Measurements from ENCODE around the gene SAMD3.
"Not testable (repeated sequence)": the region's sequence is repeated elsewhere in the genome, so short reads cannot be mapped to it uniquely, and the experiment has no call there.

SAMD3 gene

DNA sequence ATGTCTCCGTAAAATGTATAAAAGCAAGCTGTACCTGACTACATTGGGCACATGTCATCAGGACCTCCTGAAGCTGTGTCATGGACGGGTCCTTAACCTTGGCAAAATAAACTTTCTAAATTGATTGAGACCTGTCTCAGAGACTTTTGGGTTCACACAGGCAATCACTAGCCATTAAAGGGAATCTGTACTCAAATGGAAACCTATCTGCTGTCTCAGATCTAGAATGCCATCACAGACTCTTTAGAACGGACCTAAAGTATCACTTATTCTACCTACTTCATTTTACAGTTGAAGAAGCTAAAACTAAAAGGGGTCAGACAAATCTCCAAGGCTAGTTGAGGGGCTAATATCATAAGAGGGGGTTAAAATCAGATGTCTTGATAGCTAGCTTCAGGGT, 11.1 kb downstream of the SAMD3 start:
- DNase-seq (ENCODE audit: low read depth): no peak

DNA sequence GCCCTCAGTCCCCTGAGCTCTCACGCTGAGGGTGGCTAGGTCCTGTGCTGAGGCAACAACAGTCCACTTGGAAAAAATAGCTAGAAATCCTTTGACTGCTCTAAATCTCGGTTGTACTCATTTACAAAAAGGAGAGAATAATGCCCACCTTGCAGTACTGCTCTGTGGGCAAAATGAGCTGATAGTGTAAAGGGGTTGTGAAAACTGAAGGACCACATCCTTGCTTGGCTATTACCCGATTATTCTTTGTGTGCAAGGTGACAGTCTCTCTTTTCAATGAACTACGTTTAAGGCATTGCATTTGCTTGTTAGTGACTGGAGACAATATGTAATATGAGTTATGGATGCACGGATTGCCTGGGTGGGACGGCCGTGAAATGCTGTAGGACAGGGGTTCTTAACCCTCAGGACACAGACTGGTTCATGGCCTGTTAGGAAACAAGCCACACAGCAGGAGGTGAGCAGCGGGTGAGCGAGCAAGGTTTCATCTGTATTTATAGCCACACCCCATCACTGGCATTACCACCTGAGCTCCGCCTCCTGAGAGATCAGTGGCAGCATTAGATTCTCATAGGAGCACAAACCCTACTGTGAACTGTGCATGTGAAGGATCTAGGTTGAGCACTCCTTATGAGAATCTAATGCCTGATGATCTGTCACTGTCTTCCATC, 14.6 kb downstream of the SAMD3 start:
- no peak for DNase-seq (ENCODE audit: low read depth)

DNA sequence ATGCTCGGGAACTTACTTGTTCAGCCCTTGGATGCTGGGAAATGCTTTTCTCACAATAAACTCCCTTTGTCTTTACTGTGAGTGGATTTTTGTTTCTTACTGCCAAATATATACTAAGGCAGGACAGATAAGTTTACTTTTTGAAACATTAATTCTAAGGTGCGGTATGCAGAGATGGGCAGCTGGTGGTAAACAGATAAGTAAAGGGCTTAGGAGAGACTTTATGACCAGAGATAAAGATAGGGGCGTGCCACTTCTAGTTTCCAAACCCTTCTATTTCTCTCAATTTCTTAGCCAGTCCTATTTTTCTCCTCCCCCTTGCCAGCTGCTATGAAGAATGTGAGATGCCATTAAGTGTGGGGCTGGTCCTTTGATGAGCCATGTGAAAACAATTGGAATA, 16.3 kb downstream of the SAMD3 start:
- peak; percentile 38 for DNase-seq (ENCODE audit: low read depth)

DNA sequence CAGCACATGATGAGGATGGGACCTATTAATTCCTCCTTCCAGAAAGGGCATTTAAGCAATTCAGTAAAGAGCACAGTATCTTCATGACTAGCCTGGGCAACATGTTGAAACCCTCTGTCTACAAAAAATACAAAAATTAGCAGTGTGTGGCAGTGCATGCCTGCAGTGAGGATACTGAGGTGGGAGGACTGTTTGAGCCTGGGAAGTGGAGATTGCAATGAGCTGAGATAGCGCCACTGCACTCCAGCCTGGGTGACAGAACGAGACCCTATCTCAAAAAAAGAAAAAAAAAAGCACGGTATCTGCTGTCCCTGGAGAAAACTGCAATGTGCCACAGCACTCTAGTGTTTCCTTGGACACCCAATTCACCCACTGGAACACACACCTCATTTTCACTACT, 18.4 kb downstream of the SAMD3 start:
- DNase-seq (ENCODE audit: low read depth): no peak

DNA sequence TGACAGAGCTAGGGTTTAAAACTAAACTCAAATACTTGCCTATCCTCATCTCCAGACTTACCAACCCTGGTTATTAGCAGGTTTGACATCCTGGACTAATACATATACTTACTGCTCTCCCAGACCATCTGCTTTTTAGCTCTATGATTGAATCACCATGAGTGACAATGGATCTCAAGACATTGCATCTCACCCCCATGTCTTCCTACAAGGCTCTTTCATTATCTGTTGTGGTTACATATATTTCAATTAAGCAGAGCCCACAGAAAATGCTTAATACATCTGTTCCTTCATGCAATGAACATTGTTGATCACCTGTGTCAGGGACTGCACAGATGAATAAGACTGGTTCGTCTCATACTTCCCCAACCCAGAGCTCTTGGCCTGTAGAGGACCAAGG, 19.4 kb downstream of the SAMD3 start:
- no peak for DNase-seq (ENCODE audit: low read depth)

DNA sequence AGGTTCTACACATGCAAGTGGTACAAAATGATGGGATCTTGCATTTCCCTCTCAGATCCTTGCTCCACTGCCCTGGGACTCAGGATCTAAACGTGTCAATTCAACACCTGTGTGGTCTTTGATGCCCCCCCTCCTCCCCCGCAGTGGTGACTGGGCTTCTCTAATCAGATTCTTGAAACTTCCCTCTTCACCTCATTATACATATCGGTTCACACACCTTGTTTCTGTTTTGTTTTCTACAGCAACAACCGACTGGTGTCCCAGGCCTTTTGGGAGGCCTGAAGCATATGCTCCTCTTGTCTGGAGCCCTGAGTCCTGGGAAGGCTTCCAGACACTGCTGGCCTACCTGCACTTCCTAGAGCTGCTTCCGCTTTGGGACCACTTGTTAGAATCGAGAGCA, 20.0 kb downstream of the SAMD3 start:
- DNase-seq (ENCODE audit: low read depth): no peak

DNA sequence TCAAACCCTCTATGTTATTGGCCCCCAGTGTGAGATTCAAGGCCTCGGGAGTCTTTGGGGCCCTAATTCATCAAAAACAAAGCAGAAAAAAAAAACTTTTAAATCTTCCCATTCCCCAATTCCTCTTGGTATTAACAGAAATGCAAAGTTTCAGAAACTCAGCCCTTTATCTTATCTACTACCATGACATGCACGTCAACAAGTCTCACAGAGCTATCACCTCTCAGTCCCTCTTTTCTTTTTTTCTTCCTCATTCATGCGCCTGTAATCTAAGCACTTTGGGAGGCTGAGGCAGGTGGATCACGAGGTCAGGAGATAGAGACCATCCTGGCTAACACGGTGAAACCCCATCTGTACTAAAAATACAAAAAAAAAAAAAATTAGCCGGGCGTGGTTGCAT, 22.7 kb downstream of the SAMD3 start:
- no peak for DNase-seq (ENCODE audit: low read depth)

DNA sequence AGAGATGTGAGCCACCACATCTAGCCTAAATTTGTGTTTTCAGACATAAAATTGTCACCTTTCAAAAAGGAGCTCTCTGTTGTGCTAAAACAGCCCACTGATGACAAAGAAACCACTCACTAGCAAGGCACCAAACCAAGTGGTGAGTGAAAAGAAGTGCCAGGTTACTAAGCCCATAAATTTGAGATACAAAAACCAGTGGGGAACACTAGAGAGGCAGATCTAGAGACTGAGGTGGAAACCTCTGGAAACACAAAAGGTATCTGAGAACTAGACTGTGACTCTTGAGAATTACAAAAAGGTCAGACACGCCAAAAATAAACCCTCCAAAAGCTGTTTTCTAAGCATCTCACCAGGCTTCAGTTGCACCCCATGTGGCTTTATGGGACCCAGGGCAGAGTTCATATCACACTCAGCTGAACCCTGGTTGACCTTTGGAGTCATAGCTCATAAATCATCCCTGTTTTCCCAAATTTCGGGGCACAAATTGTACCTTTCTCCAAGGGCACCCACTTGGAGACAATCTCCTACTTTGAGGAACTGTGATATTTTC, 24.2 kb downstream of the SAMD3 start:
- DNase-seq (ENCODE audit: low read depth): no peak

DNA sequence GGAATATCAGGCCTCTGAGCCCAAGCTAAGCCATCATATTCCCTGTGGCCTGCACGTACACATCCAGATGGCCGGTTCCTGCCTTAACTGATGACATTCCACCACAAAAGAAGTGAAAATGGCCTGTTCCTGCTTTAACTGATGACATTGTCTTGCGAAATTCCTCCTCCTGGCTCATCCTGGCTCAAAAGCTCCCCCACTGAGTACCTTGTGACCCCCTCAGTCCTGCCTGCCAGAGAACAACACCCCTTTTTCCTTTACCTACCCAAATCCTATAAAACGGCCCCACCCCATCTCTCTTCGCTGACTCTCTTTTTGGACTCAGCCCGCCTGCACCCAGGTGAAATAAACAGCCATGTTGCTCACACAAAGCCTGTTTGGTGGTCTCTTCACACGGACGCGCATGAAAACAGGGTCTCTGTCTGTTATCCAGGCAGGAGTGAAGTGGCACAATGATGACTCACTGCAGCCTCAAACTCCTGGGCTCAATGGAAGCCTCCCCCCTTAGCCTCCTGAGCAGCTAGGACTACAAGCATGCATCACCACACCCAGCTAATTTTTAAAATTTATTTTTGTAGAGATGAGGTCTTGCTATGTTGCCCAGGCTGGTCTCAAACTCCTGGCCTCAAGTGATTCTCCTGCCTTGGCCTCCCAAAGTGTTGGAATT, 24.8 kb downstream of the SAMD3 start:
- DNase-seq (ENCODE audit: low read depth): not testable (repeated sequence)

DNA sequence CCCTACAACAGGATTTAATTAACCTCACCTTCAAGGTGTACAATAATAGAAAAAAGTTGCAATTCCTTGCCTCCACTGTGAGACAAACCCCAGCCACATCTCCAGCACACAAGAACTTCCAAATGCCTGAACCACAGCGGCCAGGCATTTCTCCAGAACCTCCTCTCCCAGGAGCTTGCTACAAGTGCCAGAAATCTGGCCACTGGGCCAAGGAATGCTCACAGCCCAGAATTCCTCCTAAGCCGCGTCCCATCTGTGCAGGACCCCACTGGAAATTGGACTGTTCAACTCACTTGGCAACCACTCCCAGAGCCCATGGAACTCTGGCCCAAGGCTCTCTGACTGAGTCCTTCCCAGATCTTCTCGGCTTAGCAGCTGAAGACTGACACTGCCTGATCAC, 28.3 kb downstream of the SAMD3 start:
- DNase-seq (ENCODE audit: low read depth): not testable (repeated sequence)

DNA sequence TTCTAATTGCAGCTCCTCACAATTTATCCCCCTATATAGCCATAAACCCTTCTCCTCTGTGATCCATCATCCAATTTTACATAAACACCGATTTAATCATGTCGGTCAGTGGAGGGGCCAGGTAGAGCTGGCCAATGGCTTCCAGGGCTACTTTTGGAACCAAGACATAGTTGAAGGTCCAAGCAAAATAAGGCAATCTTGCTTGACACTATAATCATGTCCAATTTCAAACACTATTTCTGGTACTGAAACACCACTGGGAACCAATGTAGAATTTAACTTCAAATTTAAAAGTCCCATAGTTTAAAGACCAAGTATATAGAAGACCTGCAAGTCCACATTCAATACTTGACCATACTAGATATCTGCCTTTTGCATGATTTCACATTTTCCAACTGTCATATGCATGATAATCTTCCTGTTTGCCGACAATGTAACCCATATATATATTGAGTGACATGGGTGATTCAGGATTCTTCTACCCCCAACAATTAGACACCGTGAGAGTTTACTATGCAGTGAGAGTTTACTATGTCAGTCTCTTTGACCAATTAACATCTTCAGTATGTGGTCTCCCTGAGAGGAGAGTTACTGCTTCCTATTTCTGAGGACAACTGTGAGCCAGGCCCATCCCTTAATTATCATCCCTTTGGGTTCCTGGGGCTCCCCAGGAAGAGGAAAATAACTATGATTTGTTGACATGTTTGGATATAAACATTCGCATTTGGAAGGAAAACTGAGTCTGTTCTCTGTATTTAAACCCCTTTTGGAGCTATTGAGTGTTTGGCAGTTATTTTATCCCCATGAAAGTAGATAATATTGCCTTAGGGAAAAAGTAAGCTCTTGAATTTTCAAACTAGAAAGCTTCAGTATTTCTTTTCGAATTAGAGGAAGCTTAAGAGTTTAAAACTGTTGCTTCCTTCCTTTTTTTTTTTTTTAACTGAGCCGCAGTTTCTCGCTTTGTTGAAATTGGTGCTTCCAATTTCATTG, 31.8 kb downstream of the SAMD3 start:
- no peak for DNase-seq (ENCODE audit: low read depth)

DNA sequence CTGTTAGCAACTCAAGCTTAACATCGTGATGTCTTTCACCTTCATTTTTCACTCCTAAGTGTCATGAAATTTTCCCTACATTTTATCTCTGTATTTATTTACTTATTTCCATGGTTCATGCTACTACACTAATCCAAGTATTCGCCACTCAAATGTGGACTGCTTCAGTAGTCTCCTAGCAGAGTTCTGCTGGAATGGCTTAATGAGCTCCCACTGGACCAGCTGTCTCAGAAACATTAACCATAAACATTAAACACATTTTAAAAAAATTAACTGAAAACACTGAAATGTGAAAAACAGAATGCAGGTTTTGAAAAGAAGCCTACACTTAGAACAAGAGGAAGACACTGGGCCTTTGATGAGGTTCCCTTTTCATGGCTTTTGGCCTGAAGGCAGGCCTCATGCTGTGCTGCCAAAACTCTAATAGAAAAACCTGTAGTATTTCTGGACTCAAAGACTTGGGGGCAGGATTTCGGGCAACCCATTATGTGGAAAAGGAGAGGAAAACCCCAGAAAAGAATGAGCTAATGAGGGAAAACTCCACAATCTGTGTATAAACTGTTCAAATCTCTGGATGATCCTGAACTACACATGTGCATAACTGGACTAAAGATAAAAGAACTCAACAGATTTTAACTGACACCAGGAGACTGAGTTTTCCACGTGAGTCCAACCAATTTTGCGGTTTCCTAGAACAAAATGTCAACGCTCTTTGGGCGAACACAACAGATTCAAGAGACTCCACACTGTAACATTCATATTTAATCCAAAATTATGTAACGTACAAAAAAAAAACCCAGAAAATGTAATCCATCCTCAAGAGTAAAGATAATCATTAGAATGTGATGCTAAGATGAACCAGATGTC, 33.0 kb downstream of the SAMD3 start:
- no peak for DNase-seq (ENCODE audit: low read depth)

DNA sequence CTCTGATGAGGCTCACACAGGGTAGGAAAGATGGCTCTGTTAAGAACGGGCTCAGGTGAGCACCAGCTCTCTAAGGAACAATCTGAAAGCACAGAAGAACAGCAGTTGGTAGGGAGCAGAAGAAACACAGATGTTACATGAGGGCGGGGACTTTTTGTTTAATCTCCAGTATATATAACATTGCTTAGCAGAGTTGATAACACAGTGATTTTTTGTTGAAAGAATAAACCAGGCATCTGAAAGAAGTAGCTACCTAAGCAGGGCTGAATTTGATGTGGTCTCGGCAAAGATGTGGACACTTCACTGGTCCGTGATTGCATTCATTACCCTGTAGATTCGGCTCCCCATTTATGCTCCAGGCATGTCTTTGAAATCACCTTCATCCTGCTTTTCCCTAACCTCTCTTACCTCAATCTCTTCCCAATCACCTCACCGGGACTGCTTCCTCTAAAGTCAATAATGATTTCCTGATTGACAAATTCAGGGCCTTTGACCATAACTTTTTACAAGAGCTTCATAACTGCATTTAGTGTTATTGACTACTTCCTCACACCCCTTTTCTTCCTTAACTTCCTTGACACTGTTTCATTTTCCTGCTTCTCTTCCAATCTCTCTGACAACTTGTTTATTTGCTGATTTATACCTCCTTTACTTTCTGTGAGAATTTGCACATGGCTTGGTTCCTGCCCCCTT, 34.4 kb downstream of the SAMD3 start:
- no peak for DNase-seq (ENCODE audit: low read depth)

DNA sequence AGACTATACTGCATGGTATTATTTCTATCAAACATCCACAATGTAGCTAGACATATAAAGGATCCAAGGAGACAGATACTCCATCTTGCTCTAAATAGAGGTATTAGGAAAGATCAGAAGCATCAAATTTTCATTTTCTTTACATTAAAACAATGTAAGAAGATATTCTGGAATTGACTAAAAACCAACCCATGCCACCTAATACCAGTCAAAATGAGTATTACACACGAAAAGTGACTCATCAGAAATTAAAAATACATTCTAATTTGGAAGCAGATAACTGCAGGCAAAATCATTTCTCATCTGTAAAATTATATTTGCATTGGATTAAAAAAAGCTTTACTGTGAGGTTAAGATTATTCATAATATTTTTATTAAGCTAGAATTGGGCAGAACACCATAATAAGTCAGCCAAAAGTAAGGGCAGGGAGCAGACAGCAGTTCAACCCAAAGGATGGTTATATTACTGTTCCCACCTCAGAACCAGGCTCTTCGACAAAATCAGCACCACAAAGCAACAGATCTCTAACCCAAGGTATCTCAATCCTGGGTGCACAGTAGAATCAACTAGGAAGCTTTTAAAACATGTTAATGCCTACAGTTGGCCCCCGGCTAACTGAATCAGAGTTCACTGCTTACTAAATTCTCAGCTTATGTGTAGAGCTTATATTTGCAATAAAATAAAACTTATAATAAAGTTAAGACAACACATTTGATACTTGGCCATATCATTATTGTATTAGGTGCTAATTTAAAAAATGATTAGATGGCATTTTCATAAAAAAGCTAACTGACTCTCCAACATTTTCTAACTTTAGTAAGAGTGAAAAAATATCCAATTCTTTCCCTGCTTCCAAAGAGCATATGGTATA, 35.2 kb downstream of the SAMD3 start:
- DNase-seq (ENCODE audit: low read depth): no peak

DNA sequence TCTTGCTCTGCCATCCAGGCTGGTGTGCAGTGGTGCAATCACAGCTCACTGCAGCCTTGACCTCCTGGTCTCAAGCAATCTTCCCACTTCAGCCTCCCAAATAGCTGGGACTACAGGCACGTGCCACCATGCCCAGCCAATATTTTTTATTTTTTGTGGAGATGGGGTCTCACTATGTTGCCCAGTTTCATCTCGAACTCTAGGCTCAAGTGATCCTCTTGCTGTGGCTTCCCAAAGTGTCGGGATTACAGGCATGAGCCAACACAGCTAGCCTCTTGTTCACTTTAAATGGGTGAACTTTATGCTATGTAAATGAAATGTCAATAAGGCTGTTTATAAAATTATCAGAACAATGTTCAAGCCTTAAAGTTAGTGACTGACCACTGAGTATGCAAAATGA, 37.1 kb downstream of the SAMD3 start:
- no peak for DNase-seq (ENCODE audit: low read depth)

DNA sequence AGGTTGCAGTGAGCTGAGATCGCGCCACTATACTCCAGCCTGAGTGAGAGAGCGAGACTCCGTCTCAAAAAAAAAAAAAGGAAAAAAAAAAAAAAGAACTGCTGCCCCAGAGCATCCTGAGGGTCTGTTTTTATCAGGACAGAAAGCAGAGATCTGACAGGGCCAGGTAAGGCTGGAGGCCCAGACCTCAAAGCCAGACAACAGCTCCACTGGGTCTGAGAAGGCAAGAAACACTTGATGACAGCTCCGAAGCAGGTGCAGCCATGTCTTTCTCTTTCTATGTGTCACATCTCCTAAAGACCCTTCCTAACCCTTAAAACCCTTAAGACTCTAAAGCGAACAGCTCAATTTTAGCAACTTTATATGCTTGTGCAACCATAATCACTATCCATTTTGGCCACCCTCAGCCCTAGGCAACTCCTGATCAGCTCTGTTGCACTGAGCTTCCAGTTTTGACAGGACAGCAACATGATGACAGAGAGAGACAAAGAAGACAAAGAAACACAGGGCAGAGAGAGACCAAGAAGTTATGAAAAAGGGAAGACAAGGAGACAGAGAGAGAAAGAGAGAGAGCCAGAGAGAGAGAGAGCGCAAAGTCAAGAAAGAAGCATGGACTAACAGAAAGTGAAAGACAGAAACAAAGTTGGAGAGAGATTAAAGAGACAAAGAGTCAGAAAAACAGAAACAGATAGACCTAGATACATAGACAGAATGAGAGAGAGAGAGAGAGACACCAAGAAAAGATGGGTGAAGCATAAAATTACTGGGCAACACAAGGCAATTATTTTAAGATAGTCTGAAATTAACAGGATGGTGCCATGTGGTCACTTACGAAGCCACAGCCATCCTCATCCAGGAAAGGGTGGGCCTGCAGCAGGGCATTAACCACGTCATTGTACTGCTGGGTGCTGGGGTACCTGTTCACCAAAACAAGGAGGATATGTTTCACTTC, 39.2 kb downstream of the SAMD3 start:
- DNase-seq (ENCODE audit: low read depth): no peak

DNA sequence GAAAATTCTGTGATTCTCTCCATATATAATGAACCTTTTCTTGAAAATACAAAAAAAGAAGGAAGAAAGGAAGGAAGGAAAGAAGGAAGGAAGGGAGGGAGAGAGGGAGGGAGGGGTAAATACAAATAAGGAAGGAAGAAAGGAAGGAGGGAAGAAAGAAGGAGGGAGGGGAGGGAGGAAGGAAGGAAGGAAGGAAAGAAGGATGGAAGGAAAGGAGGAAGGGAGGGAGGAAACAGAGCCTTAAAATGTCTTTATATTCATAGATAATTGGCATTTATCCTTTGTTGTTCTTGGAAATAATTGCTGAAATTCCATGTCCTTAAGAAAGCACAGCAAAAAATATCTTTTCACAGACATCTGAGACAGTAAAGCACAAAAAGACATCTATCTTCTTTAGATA, 40.3 kb downstream of the SAMD3 start:
- no peak for DNase-seq (ENCODE audit: low read depth)

DNA sequence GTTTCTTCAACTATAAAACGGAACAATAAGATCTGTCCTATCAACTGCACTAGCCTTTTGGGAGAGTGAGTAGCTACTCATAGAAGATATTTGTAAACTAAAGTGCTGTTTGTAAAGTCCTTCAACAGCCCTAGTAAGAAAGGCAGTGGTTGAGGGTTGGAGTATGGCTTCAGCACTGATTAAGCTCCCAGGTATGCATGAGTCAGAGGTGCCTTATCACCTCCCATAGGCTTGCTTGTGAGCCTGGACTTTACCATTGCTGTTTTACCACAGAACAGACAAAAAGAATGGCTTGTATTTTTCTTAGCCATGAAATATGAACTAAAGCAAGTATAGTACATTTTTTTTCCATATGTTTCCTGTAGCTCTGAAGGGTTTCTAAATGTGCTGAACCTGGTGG, 44.1 kb downstream of the SAMD3 start:
- peak; percentile 96 for DNase-seq (ENCODE audit: low read depth)

DNA sequence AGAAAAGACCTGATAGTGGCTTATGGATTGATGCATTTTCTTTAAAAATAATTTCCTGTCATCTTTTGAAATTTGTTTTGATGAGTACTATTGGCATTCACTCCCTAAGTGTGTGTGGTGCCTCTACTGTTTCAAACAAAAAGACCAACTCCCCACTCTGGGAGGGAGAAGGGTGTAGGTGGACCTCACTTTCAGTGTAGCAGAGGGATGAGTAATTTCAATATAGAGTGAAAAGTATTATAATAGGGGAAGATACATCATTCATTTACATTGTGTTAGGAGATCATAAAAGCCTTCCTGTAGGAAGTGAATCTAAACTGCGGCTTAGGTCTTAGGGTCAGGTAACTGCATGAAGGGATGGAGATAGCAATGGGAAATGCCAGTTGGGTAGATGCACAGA, 46.4 kb downstream of the SAMD3 start:
- DNase-seq (ENCODE audit: low read depth): no peak

Data from amniotic epithelial cell (primary cell).